Psoas muscle (tissue), 8 donors: ENCODE data around the gene TMEM273. TPM values are rescaled to one million over a fixed set of nuclear protein-coding genes. Genes with fewer than 3 reads are reported as not detected.

Experiments
- ATAC-seq, 4 donors: fragments of 200-7000 bp; cut with Tn5 transposase; one replicate each; pipeline ENCODE4 v1.9.1; 2020; ENCODE audit warnings: moderate library complexity in 3 of 4, mild to moderate bottlenecking in 2 of 4
- DNase-seq, 2 donors: peaks; one replicate each; pipeline ENCODE4 v3.0.0-alpha.2; 2020
- H3K27ac ChIP-seq: fragments of 200-600 bp; one replicate; pipeline ENCODE4 v1.8.0; 2022
- H3K27me3 ChIP-seq, 3 donors: fragments of 200-600 bp in 1 of 3; one replicate each; pipeline versions ENCODE4 v1.6.1 to v1.8.0; 2013 to 2022; ENCODE audit warnings: low read length in 2 of 3, mild to moderate bottlenecking in 2 of 3, moderate library complexity in 1 of 3; ENCODE audit not compliant: insufficient read depth in 3 of 3
- H3K36me3 ChIP-seq, 2 donors: fragments of 200-600 bp in 1 of 2; one replicate each; pipeline versions ENCODE4 v1.6.1 to v1.8.0; 2013 to 2022; ENCODE audit warnings: low read depth in 1 of 2, mild to moderate bottlenecking in 1 of 2, moderate library complexity in 1 of 2; ENCODE audit not compliant: insufficient read depth in 1 of 2
- H3K4me1 ChIP-seq: fragments of 200-600 bp; one replicate; pipeline ENCODE4 v1.8.0; 2022
- H3K4me3 ChIP-seq: fragments of 200-600 bp; one replicate; pipeline ENCODE4 v1.8.0; 2022; ENCODE audit warnings: mild to moderate bottlenecking
- H3K9me3 ChIP-seq: fragments of 200-600 bp; one replicate; pipeline ENCODE4 v1.8.0; 2022
- WGBS, 3 donors: extraction: QIAGEN DNeasy Blood & Tissue Kit; methylation state at CpG; one replicate each; pipeline versions ENCODE4 v1.1.6 to v1.1.7; 2013; 5-methylcytosine and 5-hydroxymethylcytosine counted together
- intact Hi-C, 2 donors: fragments of 100-400 bp; cut with DNase I; formaldehyde crosslinking; loops; one replicate each; pipeline versions ENCODE4 v1.11.0 to v1.14.2; 2022
- polyA plus RNA-seq, 3 donors: library from polyadenylated mRNA; stranded (reverse); fragments of 200-250 nt; gene quantifications; one replicate each; pipeline ENCODE4 v1.2.3, GENCODE V29; 2013
- total RNA-seq, 4 donors: library from RNA; stranded (reverse); fragmentation: NEBNext Ultra II Directional in 2 of 4; extraction: Animal tissue kit (Norgen Biotek cat#: 25700) in 2 of 4; gene quantifications; one replicate each; pipeline versions ENCODE4 v1.2.1 to v1.2.4, GENCODE V29; 2021 to 2023
- TF ChIP-seq, protein P1 (sequence below): fragments of 200-600 bp; IDR thresholded peaks from one replicate; pipeline ENCODE4 v1.8.0; 2022; ENCODE audit warnings: antibody characterized with exemption
- donor health status: healthy with polysubstance abuse.
- donor health status: DM: no; HTN: no; CAD: no; lungs with moderate emphysema.
- donor health status: Bipolar disorder and iron deficiency.
- donor health status: healthy.
- donor health status: DM: yes; HTN: yes; CAD: no.
- donor health status: DM: no; HTN: no; CAD: no.
- donor health status: DM: no; HTN: no; CAD: no.
- donor health status: DM: yes; HTN: yes; CAD: no.

The TMEM273 gene
- total and polyA plus RNA-seq, 7 donors, result 3.5 to 12.0 (median 7.7) TPM

DNA sequence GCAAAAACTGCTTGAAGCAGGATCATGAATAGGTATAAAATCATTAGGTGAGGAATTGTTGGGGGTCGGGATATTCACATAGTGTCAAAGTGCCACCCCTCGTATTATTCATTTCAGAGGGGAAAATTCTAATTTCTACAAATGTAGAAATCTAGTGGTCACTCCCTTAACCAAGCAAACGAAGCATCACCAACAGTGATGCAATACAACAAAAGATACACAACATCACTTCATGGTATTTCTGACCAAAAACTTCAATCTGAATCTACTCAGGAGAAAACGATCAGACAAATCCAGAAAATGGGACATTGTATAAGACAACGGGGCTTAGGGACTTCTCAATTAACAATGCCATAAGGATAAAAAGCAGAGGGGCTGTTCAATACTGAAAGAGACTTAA is 28.1 kb downstream of the TMEM273 start:
- no peak overlapping the region for H3K4me3 ChIP-seq
- TF ChIP-seq, protein P1, sequence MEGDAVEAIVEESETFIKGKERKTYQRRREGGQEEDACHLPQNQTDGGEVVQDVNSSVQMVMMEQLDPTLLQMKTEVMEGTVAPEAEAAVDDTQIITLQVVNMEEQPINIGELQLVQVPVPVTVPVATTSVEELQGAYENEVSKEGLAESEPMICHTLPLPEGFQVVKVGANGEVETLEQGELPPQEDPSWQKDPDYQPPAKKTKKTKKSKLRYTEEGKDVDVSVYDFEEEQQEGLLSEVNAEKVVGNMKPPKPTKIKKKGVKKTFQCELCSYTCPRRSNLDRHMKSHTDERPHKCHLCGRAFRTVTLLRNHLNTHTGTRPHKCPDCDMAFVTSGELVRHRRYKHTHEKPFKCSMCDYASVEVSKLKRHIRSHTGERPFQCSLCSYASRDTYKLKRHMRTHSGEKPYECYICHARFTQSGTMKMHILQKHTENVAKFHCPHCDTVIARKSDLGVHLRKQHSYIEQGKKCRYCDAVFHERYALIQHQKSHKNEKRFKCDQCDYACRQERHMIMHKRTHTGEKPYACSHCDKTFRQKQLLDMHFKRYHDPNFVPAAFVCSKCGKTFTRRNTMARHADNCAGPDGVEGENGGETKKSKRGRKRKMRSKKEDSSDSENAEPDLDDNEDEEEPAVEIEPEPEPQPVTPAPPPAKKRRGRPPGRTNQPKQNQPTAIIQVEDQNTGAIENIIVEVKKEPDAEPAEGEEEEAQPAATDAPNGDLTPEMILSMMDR, result no peak
- WGBS, 3 donors, result 93 to 97% (median 96%) methylated on average over 5 of the region's 5 CpGs
- H3K4me1 ChIP-seq, result no peaks in the 10 kb centered on the region
- ATAC-seq (no peak), DNase-seq (no peak)
- H3K27ac ChIP-seq, result no peak overlapping the region
- H3K27me3 ChIP-seq, result no peaks in the 10 kb centered on the region
- intact Hi-C loops, result loop anchor here (5.0 kb wide), 1 partner anchor 178 kb away; no protein-coding TSS in a partner anchor
- H3K9me3 ChIP-seq, result no peaks in the 10 kb centered on the region
- no peaks in the 10 kb centered on the region for H3K36me3 ChIP-seq

DNA sequence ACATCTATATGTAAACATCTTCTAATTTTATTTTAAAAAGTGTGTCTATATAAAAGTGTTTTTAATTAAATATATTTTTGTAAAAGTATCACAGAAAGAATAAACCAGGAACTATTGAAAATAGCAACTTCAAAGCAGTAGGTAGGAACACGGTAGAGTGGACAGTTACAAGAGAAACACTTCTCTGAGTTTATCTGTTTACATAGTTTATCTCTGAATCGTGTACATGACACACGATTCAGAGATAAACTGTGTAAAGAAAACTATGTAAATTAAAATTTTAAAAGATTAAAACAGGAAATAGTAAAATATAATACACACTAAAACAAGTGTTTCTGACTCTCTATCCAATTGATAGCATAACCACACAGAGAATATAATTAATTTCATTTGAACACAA is 29.3 kb downstream of the TMEM273 start:
- Histone ChIP-seq H3K4me1 (no peaks in the 10 kb centered on the region), H3K4me3 (no peak overlapping the region), H3K9me3 (no peaks in the 10 kb centered on the region), H3K36me3 (no peaks in the 10 kb centered on the region), H3K27ac (no peak overlapping the region), H3K27me3 (no peaks in the 10 kb centered on the region)
- intact Hi-C loops, result no loop called here
- WGBS, 3 donors, result 83 to 88% (median 87%) methylated on average over 3 of the region's 3 CpGs
- ATAC-seq, result no peak
- no peak for DNase-seq
- TF ChIP-seq, protein P1, result no peak

DNA sequence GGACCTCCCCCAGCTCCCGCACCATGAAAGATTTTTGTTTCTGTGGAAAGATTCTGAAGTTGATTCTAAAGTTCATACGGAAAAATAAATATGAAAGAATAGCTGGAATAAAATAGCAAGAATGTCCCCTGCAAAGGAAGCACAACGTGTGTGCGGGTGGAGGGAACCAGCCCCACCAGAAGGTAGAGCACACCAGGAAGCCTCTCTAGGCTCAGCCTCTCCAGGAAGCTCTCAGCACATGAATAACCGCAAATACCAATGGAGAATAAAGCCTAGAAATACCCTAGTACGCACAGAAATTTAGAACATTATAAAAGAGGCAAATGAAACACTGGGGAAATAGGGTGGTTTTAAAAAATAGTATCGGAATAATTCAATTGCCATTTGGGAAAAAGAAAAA is 29.8 kb downstream of the TMEM273 start:
- intact Hi-C loops, result no loop called here
- Histone ChIP-seq H3K27ac (no peak overlapping the region), H3K36me3 (no peaks in the 10 kb centered on the region), H3K4me1 (no peaks in the 10 kb centered on the region), H3K27me3 (no peaks in the 10 kb centered on the region), H3K9me3 (no peaks in the 10 kb centered on the region), H3K4me3 (no peak overlapping the region)
- ATAC-seq (no peak), DNase-seq (no peak)
- WGBS, 3 donors, result 83 to 87% (median 85%) methylated on average over 7 of the region's 7 CpGs
- TF ChIP-seq, protein P1, result no peak

DNA sequence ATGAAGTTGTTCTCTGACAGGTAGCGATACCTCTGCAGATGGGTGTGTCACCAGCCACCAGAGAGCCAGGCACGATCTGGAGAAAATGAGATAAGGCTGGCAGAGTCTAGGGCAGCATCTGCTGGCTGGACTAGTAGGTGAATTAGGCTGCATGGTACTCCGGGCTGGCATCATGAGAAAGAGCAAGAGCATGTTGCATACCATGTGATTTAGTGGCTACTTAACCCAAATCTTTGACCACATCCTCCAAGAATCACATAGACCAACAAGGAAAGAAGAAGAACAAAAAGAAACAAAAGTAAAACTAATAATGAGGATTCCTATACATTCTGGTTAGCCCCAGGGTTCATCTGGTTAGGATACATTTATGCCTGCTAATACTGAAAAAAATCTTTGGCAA is 31.0 kb downstream of the TMEM273 start:
- Histone ChIP-seq H3K27ac (no peak overlapping the region), H3K9me3 (no peaks in the 10 kb centered on the region), H3K4me3 (no peak overlapping the region), H3K36me3 (no peaks in the 10 kb centered on the region), H3K4me1 (no peaks in the 10 kb centered on the region), H3K27me3 (no peaks in the 10 kb centered on the region)
- ATAC-seq (no peak), DNase-seq (no peak)
- WGBS, 3 donors, result 84 to 88% (median 88%) methylated on average over 3 of the region's 3 CpGs
- TF ChIP-seq, protein P1, result no peak
- intact Hi-C loops, result no loop called here

DNA sequence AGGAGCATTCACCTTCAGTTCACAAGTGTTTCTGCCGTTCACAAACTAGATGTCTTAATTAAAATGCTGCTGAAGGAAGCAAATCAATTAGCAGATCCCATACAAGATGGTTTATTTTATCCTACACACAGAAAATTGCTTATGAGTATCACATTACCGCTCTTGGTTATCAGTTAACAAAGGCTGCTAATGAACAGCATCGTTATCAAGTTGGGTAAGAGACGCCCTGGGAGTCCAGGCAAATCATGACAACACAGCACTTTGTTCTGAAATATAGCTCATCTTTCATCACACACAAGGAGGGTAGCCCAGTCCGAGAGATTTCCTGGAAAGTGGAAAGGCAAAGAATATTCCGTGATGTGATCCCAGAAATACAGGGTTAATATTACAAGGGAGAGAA is 33.5 kb downstream of the TMEM273 start:
- H3K27me3 ChIP-seq, result no peaks in the 10 kb centered on the region
- no peak for ATAC-seq
- no peaks in the 10 kb centered on the region for H3K36me3 ChIP-seq
- H3K4me3 ChIP-seq, result no peak overlapping the region
- no peaks in the 10 kb centered on the region for H3K9me3 ChIP-seq
- WGBS, 3 donors, result 93 to 94% (median 94%) methylated on average over 6 of the region's 6 CpGs
- H3K27ac ChIP-seq, result no peak overlapping the region
- intact Hi-C loops, result no loop called here
- TF ChIP-seq, protein P1, result no peak
- H3K4me1 ChIP-seq, result no peaks in the 10 kb centered on the region
- DNase-seq, result no peak
